GM12872 (cell line): ENCODE measurements around the gene GOLGA8N.
"Not testable (repeated sequence)": the region's sequence is repeated elsewhere in the genome, so short reads cannot be mapped to it uniquely, and the experiment has no call there.

Experiments used
- CTCF ChIP-seq: IDR thresholded peaks from 3 replicates; pipeline ENCODE4 v1.5.1; 2011; ENCODE audit warnings: low read depth, mild to moderate bottlenecking, low read length, moderate library complexity; ENCODE audit not compliant: insufficient read depth

Gene GOLGA8N

DNA sequence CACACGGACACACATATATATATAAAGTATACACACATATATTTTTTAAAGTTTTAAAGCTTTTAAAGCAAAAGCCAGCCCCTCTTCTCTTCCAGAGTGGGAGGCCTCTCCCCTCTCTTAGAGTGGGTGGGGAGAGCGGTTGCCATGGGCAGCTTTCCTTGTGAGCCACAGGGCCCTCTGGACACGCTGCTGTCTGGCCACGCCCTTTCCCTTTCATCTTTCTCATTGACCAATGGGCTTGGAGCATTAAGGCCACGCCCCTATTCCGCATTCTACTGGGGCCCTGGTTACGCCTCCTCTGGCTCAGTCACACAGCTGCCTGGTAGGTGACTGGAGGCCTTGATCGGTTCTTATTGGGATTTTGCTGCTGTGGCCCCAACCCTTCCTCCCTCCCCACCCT lies at the start of gene GOLGA8N:
GOLGA8N (plus strand) TSS at position 306 of the 400 bp plus-strand sequence.
- TF ChIP-seq CTCF, result not testable (repeated sequence)

- TF ChIP-seq CTCF, result not testable (repeated sequence)
Measured at GRCh38 chr15:32615051-32615870, 22.0 kb downstream of the GOLGA8N start, which contains the start of gene ARHGAP11A. TSS of gene ARHGAP11A (plus strand) at chr15:32615504. CDS start at chr15:32616212, 708 bp downstream.

DNA sequence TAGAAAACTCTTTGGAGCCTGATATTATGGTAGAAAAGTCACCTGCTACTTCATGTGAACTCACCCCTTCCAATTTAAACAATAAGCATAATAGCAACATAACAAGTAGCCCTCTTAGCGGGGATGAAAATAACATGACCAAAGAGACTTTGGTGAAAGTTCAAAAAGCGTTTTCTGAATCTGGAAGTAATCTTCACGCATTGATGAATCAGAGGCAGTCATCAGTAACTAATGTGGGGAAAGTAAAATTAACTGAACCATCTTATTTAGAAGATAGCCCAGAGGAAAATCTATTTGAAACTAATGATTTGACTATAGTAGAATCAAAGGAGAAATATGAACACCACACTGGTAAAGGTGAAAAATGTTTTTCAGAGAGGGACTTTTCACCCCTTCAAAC lies 43.2 kb downstream of the GOLGA8N start:
- TF ChIP-seq CTCF, result no peak

DNA sequence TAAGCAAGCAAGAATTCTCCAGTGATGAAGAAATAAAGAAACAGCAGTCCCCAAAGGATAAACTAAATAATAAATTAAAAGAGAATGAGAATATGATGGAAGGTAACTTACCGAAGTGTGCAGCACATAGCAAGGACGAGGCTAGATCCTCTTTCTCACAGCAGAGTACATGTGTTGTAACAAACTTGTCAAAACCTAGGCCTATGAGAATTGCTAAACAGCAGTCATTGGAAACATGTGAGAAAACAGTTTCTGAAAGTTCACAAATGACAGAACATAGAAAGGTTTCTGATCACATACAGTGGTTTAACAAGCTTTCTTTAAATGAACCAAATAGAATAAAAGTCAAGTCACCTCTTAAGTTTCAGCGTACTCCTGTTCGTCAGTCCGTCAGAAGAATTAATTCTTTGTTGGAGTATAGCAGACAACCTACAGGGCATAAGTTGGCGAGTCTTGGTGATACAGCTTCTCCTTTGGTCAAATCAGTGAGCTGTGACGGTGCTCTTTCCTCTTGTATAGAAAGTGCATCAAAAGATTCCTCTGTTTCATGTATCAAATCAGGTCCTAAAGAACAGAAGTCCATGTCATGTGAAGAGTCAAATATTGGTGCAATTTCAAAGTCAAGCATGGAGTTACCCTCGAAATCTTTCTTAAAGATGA lies 43.8 kb downstream of the GOLGA8N start:
- TF ChIP-seq CTCF, result no peak

GRCh38 chr15:32637704-32638103 lies 44.4 kb downstream of the GOLGA8N start:
- TF ChIP-seq CTCF, result no peak

DNA sequence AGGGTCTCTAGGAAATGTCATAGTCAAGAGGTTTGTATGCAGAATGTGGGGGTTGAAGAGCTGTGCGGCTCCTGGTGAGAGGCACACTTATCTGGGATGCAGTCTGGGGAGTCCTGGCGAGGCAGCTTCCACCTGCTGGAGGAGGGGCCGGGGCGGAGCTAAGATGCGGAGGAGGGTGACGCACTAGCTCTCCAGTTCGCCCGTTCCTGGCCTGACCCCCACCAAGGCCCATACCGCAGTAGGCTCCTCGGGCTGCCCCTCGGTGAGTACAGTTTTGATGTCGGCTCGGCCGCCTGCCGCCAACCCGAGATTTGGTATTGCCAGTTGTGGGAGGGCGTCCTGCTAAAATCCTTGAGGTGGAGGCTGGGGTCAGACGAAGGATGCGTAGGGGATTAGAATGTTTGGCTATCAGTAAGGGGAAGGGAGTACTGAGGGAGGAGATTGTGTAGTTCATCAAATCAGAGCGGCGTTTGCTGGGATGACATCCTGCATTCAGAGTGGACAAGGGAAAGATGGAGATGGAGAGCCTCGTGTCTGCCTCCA lies 48.3 kb downstream of the GOLGA8N start, which contains the start of gene SCG5:
SCG5 (plus strand) TSS at position 194 of the 543 bp plus-strand sequence. CDS start 1,883 bp downstream, outside the sequence.
- TF ChIP-seq CTCF, result no peak

DNA sequence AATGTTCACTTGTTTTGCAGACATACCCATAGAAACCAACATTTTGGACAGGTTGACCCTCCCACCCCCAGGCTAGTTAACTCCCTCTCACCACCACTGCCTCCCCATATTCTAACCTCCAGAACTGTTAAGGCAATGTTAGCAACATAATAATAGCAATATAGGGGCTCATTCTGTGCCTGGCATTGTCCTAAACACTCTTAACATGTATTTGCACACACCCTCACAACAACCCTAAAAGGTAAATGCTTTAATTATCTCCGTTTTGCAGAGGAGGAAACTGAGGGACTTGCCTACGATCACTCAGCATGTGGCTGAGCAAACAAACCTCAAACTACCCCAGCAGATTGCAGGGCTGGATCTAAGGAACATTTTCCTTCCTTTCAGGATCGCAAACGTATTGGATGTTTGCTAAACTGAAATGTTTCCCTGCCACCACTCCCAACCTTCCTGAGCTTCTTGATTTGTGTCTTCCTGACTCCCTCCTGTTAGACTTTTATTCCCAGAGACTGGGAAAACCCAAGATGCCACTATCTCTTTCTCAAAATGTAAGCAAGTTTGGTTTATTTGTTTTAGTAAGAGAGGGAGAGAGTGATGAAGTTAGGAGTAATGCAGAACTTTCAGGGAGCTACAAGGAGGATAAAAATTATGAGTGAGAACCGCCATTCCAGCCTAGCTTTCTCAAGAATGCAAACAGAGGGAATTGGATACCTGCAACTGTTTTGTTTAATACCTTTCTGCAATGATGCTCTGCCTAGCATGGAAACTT lies 49.6 kb downstream of the GOLGA8N start:
- TF ChIP-seq CTCF, result no peak
